SU-DHL-6 (cell line): ENCODE measurements around the gene NCS1.

Experiments
- H2AFZ ChIP-seq: fragments of 200-600 bp; sonication (generic); 2 replicates; pipeline ENCODE4 v1.6.1; 2014; ENCODE audit warnings: low read depth, mild to moderate bottlenecking, moderate library complexity, mixed read lengths, antibody characterized with exemption, low read length; ENCODE audit not compliant: severe bottlenecking
- H3F3A ChIP-seq: fragments of 200-600 bp; shearing (Covaris generic); 2 replicates; pipeline ENCODE4 v1.6.0; 2016; ENCODE audit warnings: antibody characterized with exemption, mild to moderate bottlenecking; ENCODE audit not compliant: insufficient read depth
- H3K27ac ChIP-seq: fragments of 200-600 bp; sonication (generic); 2 replicates; pipeline ENCODE4 v1.5.1; 2016; ENCODE audit warnings: low read depth, mild to moderate bottlenecking, low read length, moderate library complexity, mixed read lengths
- H3K27me3 ChIP-seq: fragments of 200-600 bp; sonication (generic), shearing (Covaris generic); 2 replicates; pipeline ENCODE4 v1.6.0; 2014; ENCODE audit warnings: mild to moderate bottlenecking, low read length
- H3K36me3 ChIP-seq: fragments of 200-600 bp; sonication (generic); 2 replicates; pipeline ENCODE4 v1.6.1; 2014; ENCODE audit warnings: mild to moderate bottlenecking, low read length, mixed read lengths
- H3K4me2 ChIP-seq: fragments of 300-600, 200-600 bp; shearing (Covaris generic), sonication (generic); 2 replicates; pipeline ENCODE4 v1.6.0; 2014; ENCODE audit warnings: low read length, low read depth, mild to moderate bottlenecking; ENCODE audit not compliant: poor library complexity, severe bottlenecking
- H3K4me3 ChIP-seq: fragments of 200-600 bp; sonication (generic); 2 replicates; pipeline ENCODE4 v1.5.1; 2014; ENCODE audit warnings: antibody characterized with exemption, low read length, mild to moderate bottlenecking, mixed read lengths; ENCODE audit not compliant: insufficient read depth, poor library complexity, severe bottlenecking
- H3K79me2 ChIP-seq: fragments of 200-600 bp; sonication (generic); 2 replicates; pipeline ENCODE4 v1.6.1; 2014; ENCODE audit warnings: mild to moderate bottlenecking, low read length, moderate library complexity; ENCODE audit not compliant: insufficient read depth
- H3K9ac ChIP-seq: fragments of 200-600 bp; sonication (generic); 2 replicates; pipeline ENCODE4 v1.7.0; 2014; ENCODE audit warnings: mild to moderate bottlenecking, low read length
- H3K9me2 ChIP-seq: fragments of 200-600 bp; sonication (generic); replicated peaks from 2 replicates; pipeline ENCODE4 v1.6.1; 2014; ENCODE audit warnings: low read length; ENCODE audit not compliant: insufficient read depth
- H3K9me3 ChIP-seq: fragments of 200-600 bp; sonication (generic); 2 replicates; pipeline ENCODE4 v1.6.1; 2014; ENCODE audit warnings: low read length, mixed read lengths; ENCODE audit not compliant: insufficient read depth
- H4K20me1 ChIP-seq: fragments of 200-600 bp; sonication (generic); 2 replicates; pipeline ENCODE4 v1.6.1; 2014; ENCODE audit warnings: low read depth, mild to moderate bottlenecking, antibody characterized with exemption, low read length, moderate library complexity, mixed read lengths
- CTCF ChIP-seq: fragments of 200-600 bp; sonication (generic); IDR thresholded peaks from one replicate; pipeline ENCODE4 v1.5.1; 2017; ENCODE audit warnings: antibody characterized with exemption, mild to moderate bottlenecking, low read length, moderate library complexity; ENCODE audit not compliant: insufficient read depth, poor library complexity, severe bottlenecking
- EZH2phosphoT487 ChIP-seq: fragments of 200-600 bp; sonication (generic), shearing (Covaris generic); conservative IDR thresholded peaks from 2 replicates; pipeline ENCODE4 v1.6.1; 2018; ENCODE audit warnings: mild to moderate bottlenecking, antibody characterized with exemption, low read length, moderate library complexity, mixed read lengths

The NCS1 gene

GRCh38 chr9:130126721-130127433 is 45.3 kb upstream of the NCS1 start:
- no peak overlapping the region for H2AFZ ChIP-seq
- peaks cover 33% of the 10 kb centered on the region for H3F3A ChIP-seq
- no peaks in the 10 kb centered on the region for H3K9me3 ChIP-seq
- TF ChIP-seq EZH2phosphoT487, result no peak
- TF ChIP-seq CTCF, result no peak
- no peaks in the 10 kb centered on the region for H3K79me2 ChIP-seq
- H4K20me1 ChIP-seq, result no peaks in the 10 kb centered on the region
- no peak overlapping the region for H3K4me2 ChIP-seq
- no peak overlapping the region for H3K9ac ChIP-seq
- no peaks in the 10 kb centered on the region for H3K27me3 ChIP-seq
- H3K4me3 ChIP-seq, result no peak overlapping the region
- H3K27ac ChIP-seq, result peak overlapping the region; percentile 88
- H3K36me3 ChIP-seq, result no peaks in the 10 kb centered on the region
- no peaks in the 10 kb centered on the region for H3K9me2 ChIP-seq

- no peaks in the 10 kb centered on the region for H3K36me3 ChIP-seq
- H4K20me1 ChIP-seq, result no peaks in the 10 kb centered on the region
- H3K27ac ChIP-seq, result peak overlapping the region; percentile 88
- peaks cover 24% of the 10 kb centered on the region for H3F3A ChIP-seq
- no peaks in the 10 kb centered on the region for H3K79me2 ChIP-seq
- H3K9me2 ChIP-seq, result no peaks in the 10 kb centered on the region
- TF ChIP-seq CTCF (no peak), EZH2phosphoT487 (no peak)
- H2AFZ ChIP-seq, result no peak overlapping the region
- no peaks in the 10 kb centered on the region for H3K27me3 ChIP-seq
- no peaks in the 10 kb centered on the region for H3K9me3 ChIP-seq
- H3K9ac ChIP-seq, result peak overlapping the region; percentile 51
- H3K4me3 ChIP-seq, result no peak overlapping the region
- peak overlapping the region; percentile 51 for H3K4me2 ChIP-seq
These were observed 44.0 kb upstream of the NCS1 start for GRCh38 chr9:130128251-130128650.

- Histone ChIP-seq H3K79me2 (no peaks in the 10 kb centered on the region), H3K9me3 (no peaks in the 10 kb centered on the region), H3K9me2 (no peaks in the 10 kb centered on the region), H3K4me3 (no peak overlapping the region), H3K9ac (peak overlapping the region; percentile 51), H4K20me1 (no peaks in the 10 kb centered on the region), H2AFZ (no peak overlapping the region), H3K27me3 (no peaks in the 10 kb centered on the region), H3K27ac (peak overlapping the region; percentile 88), H3K36me3 (no peaks in the 10 kb centered on the region), H3K4me2 (peak overlapping the region; percentile 51), H3F3A (peaks cover 19% of the 10 kb centered on the region)
- TF ChIP-seq EZH2phosphoT487, result no peak
- TF ChIP-seq CTCF, result no peak
These were observed 43.3 kb upstream of the NCS1 start for GRCh38 chr9:130128733-130129431.
